ENCODE data around the gene MYOD1.

GRCh38 chr11:17766073-17766359, 46.6 kb downstream of the MYOD1 start:
- TF ChIP-seq POLR2AphosphoS5 (IDR thresholded peaks at IDR 0.05) (no peak), CTCF (IDR thresholded peaks at IDR 0.05) (no peak), EP300 (IDR thresholded peaks at IDR 0.05) (no peak), POLR2A (IDR thresholded peaks at IDR 0.05; ENCODE audit: low read depth) (no peak)

Measured in esophagus muscularis mucosa (tissue), 4 donors.